ENCODE data around the gene C1R.

C1R gene

DNA sequence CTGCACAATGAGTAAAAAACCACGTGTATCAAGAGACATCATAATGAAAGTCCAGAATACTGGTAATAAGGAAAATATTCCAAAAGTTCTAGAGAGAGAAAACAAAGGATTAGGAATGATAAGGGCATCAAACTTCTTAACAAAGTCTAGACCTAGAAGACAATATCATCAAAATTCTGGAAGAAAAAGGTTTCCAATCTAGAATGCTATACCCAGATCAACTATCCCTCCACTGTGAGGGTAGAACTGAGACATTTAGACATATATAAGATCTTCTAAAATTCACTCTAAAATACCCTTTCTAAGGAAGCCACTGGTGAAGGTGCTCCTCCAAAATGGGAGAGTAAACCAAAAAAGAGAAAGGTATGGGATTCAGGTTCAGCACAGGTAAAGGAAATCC lies 13.8 kb upstream of the C1R start:
- DNase-seq (ENCODE audit: extremely low read depth, low read depth), result no peak
- no peak for TF ChIP-seq CTCF (IDR thresholded peaks at IDR 0.05; ENCODE audit: low read depth, low read length)

DNA sequence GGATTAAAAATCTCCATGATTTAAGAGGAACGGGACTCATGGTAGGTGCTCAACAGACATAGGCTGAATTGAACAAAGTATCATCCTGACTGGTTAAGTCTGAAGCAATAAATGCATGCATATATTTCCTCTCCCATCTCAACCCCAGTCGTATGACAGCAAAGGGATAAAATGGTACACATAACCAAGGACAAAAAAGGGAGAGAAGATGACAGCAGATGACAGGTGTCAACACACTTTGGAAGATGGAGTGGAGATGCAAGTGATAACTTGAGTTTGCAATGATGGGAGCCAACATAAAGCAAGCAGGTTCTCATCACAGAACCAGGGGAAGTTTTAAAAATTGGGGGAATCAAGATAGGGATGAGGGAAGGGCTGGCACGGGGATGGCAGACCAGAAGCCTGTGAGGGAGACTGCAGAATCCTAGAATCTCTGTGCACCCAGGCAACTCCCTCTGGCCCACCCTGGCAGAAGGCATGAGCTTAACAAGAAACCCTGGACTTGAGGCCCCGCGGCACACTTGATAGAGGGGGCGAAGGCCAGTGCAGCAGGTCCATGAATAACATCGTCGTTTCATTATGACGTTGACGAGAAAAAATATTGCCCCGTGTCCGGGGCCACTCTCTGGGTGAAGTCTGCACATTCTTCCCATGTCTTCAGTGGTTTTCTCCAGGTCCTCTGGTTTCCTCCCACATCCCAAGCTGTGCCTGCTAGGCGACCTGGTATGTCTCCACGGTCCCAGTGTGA lies 11.8 kb upstream of the C1R start:
- no peak for TF ChIP-seq CTCF (IDR thresholded peaks at IDR 0.05; ENCODE audit: low read depth, low read length)

GRCh38 chr12:7102582-7102981 lies 10.3 kb upstream of the C1R start:
- DNase-seq (ENCODE audit: extremely low read depth, low read depth), result no peak
- no peak for TF ChIP-seq CTCF (IDR thresholded peaks at IDR 0.05; ENCODE audit: low read depth, low read length)

More for the DNA sequence above, 11.8 kb upstream of the C1R start:
- no peak for DNase-seq (ENCODE audit: extremely low read depth, low read depth)

DNA sequence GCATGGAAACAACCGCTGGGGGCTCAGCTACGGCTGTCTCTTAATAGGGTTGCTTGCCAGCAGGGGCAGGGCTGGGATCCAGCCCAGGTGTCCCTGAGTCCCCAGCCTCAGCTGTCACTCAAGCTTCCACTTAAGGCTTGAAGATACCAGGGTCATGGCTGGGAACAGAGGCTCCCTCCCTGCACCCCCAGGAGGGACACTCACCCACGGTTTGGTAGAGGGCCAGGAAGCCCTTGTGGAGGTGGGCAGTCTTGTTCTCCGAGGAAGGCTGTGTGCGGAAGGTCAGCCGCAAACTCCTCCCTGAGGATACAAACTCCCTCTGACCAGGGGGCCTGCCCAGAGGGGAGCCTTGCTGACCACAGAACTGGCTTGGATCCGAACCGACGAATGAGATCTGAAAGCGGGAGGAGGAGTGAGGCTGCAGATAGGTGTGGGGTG lies 9.5 kb upstream of the C1R start:
- TF ChIP-seq CTCF (IDR thresholded peaks at IDR 0.05; ENCODE audit: low read depth, low read length), result no peak

GRCh38 chr12:7101047-7101693 lies 8.9 kb upstream of the C1R start:
- no peak for TF ChIP-seq CTCF (IDR thresholded peaks at IDR 0.05; ENCODE audit: low read depth, low read length)
- no peak for DNase-seq (ENCODE audit: extremely low read depth, low read depth)

More for the DNA sequence above, 9.5 kb upstream of the C1R start:
- DNase-seq (ENCODE audit: extremely low read depth, low read depth), result no peak

DNA sequence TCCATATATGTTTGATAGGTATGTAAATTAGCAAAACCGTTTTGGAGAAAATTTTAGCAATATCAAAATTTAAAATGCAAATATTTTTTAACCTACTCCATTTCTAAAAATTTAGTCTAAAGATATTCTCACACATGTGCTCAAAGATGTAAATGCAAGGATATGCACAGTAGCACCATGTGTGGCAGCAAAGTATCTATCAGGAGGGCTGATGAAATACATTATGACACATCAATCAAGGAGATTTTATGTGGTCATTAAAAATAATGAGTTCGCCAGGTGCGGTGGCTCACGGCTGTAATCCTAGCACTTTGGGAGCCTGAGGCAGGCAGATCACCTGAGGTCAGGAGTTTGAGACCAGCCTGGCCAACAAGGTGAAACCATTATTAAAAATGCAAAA lies 8.0 kb upstream of the C1R start:
- no peak for DNase-seq (ENCODE audit: extremely low read depth, low read depth)
- TF ChIP-seq CTCF (IDR thresholded peaks at IDR 0.05; ENCODE audit: low read depth, low read length), result no peak

- DNase-seq (ENCODE audit: extremely low read depth, low read depth), result no peak
- no peak for TF ChIP-seq CTCF (IDR thresholded peaks at IDR 0.05; ENCODE audit: low read depth, low read length)
Measured at GRCh38 chr12:7099290-7099996, 7.2 kb upstream of the C1R start.
